ENCODE measurements around the gene WDR27.

- no peak for TF ChIP-seq ZNF138 (tag by site-specific recombination; IDR thresholded peaks at IDR 0.05; ENCODE audit: borderline replicate concordance)
- TF ChIP-seq, protein P1, sequence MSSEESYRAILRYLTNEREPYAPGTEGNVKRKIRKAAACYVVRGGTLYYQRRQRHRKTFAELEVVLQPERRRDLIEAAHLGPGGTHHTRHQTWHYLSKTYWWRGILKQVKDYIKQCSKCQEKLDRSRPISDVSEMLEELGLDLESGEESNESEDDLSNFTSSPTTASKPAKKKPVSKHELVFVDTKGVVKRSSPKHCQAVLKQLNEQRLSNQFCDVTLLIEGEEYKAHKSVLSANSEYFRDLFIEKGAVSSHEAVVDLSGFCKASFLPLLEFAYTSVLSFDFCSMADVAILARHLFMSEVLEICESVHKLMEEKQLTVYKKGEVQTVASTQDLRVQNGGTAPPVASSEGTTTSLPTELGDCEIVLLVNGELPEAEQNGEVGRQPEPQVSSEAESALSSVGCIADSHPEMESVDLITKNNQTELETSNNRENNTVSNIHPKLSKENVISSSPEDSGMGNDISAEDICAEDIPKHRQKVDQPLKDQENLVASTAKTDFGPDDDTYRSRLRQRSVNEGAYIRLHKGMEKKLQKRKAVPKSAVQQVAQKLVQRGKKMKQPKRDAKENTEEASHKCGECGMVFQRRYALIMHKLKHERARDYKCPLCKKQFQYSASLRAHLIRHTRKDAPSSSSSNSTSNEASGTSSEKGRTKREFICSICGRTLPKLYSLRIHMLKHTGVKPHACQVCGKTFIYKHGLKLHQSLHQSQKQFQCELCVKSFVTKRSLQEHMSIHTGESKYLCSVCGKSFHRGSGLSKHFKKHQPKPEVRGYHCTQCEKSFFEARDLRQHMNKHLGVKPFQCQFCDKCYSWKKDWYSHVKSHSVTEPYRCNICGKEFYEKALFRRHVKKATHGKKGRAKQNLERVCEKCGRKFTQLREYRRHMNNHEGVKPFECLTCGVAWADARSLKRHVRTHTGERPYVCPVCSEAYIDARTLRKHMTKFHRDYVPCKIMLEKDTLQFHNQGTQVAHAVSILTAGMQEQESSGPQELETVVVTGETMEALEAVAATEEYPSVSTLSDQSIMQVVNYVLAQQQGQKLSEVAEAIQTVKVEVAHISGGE (tag by site-specific recombination; conservative IDR thresholded peaks at IDR 0.05; ENCODE audit: low read depth) = no peak
- TF ChIP-seq ZBTB20 (tag by site-specific recombination; IDR thresholded peaks at IDR 0.05) = no peak
- TF ChIP-seq, protein P2, sequence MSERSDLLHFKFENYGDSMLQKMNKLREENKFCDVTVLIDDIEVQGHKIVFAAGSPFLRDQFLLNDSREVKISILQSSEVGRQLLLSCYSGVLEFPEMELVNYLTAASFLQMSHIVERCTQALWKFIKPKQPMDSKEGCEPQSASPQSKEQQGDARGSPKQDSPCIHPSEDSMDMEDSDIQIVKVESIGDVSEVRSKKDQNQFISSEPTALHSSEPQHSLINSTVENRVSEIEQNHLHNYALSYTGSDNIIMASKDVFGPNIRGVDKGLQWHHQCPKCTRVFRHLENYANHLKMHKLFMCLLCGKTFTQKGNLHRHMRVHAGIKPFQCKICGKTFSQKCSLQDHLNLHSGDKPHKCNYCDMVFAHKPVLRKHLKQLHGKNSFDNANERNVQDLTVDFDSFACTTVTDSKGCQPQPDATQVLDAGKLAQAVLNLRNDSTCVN (tag by site-specific recombination; optimal IDR thresholded peaks at IDR 0.05) = no peak
- no peak for TF ChIP-seq ZNF266 (tag by site-specific recombination; IDR thresholded peaks at IDR 0.05; ENCODE audit: low read depth)
- TF ChIP-seq, protein P3, sequence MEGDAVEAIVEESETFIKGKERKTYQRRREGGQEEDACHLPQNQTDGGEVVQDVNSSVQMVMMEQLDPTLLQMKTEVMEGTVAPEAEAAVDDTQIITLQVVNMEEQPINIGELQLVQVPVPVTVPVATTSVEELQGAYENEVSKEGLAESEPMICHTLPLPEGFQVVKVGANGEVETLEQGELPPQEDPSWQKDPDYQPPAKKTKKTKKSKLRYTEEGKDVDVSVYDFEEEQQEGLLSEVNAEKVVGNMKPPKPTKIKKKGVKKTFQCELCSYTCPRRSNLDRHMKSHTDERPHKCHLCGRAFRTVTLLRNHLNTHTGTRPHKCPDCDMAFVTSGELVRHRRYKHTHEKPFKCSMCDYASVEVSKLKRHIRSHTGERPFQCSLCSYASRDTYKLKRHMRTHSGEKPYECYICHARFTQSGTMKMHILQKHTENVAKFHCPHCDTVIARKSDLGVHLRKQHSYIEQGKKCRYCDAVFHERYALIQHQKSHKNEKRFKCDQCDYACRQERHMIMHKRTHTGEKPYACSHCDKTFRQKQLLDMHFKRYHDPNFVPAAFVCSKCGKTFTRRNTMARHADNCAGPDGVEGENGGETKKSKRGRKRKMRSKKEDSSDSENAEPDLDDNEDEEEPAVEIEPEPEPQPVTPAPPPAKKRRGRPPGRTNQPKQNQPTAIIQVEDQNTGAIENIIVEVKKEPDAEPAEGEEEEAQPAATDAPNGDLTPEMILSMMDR (tag by site-specific recombination; IDR thresholded peaks at IDR 0.05) = no peak
- TF ChIP-seq PRDM10 (tag by site-specific recombination; IDR thresholded peaks at IDR 0.05) = no peak
- no peak for TF ChIP-seq ZNF549 (tag by site-specific recombination; IDR thresholded peaks at IDR 0.05)
- no peak for TF ChIP-seq ZNF501 (tag by site-specific recombination; IDR thresholded peaks at IDR 0.05)
- no peak for TF ChIP-seq GLI4 (tag by site-specific recombination; IDR thresholded peaks at IDR 0.05)
- TF ChIP-seq ZNF223 (tag by site-specific recombination; IDR thresholded peaks at IDR 0.05) = no peak
- TF ChIP-seq ZNF837 (tag by site-specific recombination; IDR thresholded peaks at IDR 0.05) = no peak
- no peak for TF ChIP-seq ZNF692 (tag by site-specific recombination; IDR thresholded peaks at IDR 0.05)
- no peak for TF ChIP-seq ZNF366 (tag by site-specific recombination; conservative IDR thresholded peaks at IDR 0.05)
These were observed 76.5 kb downstream of the WDR27 start for GRCh38 chr6:169625376-169625775.

All from HEK293 (cell line).